ENCODE measurements around the gene TMEM63A. TPM values are rescaled to one million over a fixed set of nuclear protein-coding genes. Genes with fewer than 3 reads are reported as not detected.

The TMEM63A gene
- total RNA-seq, 4 donors from 2014 or later, result 11.2 to 125 (median 63.8) TPM

DNA sequence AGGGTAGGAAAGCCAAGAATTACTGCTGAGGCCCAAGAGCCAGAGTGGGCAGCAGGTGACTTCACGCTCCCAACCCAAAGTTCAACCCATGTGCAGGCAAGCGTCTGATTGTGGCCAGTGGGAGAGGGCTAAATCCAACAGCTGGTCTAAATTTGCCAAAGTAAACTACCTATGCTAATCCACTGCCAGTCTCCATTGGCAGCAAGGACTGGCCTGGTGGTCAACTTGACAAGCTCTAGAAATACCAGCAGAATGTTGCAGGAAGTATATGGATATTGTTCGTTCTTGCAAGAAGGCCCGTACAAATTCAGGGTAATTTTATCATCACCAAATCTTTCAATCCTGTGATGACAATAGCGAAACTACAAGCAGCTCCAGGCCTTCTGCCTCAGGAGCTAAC is 1.5 kb downstream of the TMEM63A start:
- no peaks in the 10 kb centered on the region for H3K9me3 ChIP-seq
- peak overlapping the region in 1 of 2 donors; percentile 73 for H3K4me3 ChIP-seq
- no peak for TF ChIP-seq CTCF (IDR thresholded peaks at IDR 0.05)
- no peak for TF ChIP-seq POLR2A (IDR thresholded peaks at IDR 0.05)
- H3K27ac ChIP-seq, result peak overlapping the region; percentile 90 to 91
- intact Hi-C loops (cut with DNase I; ENCODE audit: low total_unique reads), result no loop called here
- H3K36me3 ChIP-seq, result no peaks in the 10 kb centered on the region
- no peak for DNase-seq
- no peaks in the 10 kb centered on the region for H3K27me3 ChIP-seq
- H3K4me1 ChIP-seq, result peaks cover 0 to 28% of the 10 kb centered on the region in 2 donors

DNA sequence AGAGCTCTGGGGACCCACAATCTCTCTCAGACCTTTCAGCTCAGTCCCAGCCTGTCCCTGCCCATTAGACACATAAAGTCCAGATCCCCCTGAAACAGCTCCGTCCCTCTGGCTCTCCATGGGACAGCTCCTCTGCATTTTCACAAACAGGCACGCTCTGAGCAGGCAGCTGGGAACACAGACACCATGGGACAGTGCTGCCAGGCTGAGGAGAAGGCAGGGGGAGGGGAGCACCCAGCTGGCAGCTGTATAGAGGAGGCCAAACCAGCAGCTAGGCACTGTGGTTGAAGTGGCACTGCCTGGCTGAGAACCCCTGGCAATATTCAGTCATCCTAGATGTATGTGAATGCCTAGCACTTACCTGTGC is 2.0 kb downstream of the TMEM63A start:
- Histone ChIP-seq H3K27me3 (no peaks in the 10 kb centered on the region), H3K4me3 (no peak overlapping the region), H3K36me3 (no peaks in the 10 kb centered on the region), H3K27ac (peak overlapping the region; percentile 90 to 91), H3K4me1 (peaks cover 0 to 28% of the 10 kb centered on the region in 2 donors), H3K9me3 (no peaks in the 10 kb centered on the region)
- no peak for DNase-seq
- TF ChIP-seq CTCF (IDR thresholded peaks at IDR 0.05) (no peak), POLR2A (IDR thresholded peaks at IDR 0.05) (no peak)
- intact Hi-C loops (cut with DNase I; ENCODE audit: low total_unique reads), result no loop called here

GRCh38 chr1:225879521-225880221 is 2.5 kb downstream of the TMEM63A start:
- no peaks in the 10 kb centered on the region for H3K36me3 ChIP-seq
- H3K4me3 ChIP-seq, result no peak overlapping the region
- TF ChIP-seq CTCF (IDR thresholded peaks at IDR 0.05) (no peak), POLR2A (IDR thresholded peaks at IDR 0.05) (no peak)
- peak overlapping the region in 1 of 2 donors; percentile 91 for H3K27ac ChIP-seq
- no peak for DNase-seq
- no peaks in the 10 kb centered on the region for H3K27me3 ChIP-seq
- intact Hi-C loops (cut with DNase I; ENCODE audit: low total_unique reads), result no loop called here
- peaks cover 0 to 28% of the 10 kb centered on the region in 2 donors for H3K4me1 ChIP-seq
- no peaks in the 10 kb centered on the region for H3K9me3 ChIP-seq

DNA sequence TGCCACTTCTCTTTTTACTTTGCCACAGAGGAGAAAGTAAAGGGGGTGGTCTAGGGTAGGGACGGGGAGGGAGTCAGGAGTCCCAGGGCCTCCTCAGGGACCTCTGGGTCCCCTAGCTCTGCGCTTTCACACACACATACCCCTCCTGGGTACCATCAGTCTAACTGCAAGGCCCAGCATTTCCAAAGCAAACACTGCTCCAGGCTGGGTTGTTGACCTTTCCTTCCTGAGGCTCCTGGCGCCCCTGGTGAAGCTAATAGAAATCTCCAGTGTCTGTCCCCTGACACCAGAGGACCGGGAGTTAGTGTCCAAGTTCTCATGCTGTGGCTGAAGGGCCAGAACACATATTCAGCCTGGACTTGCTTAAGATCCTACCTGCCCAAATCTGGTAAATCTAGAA is 3.9 kb downstream of the TMEM63A start:
- Histone ChIP-seq H3K36me3 (no peaks in the 10 kb centered on the region), H3K9me3 (no peaks in the 10 kb centered on the region), H3K4me1 (peaks cover 0 to 28% of the 10 kb centered on the region in 2 donors), H3K27ac (peak overlapping the region; percentile 14 to 56), H3K4me3 (no peak overlapping the region), H3K27me3 (no peaks in the 10 kb centered on the region)
- no peak for TF ChIP-seq CTCF (IDR thresholded peaks at IDR 0.05)
- no peak for TF ChIP-seq POLR2A (IDR thresholded peaks at IDR 0.05)
- intact Hi-C loops (cut with DNase I; ENCODE audit: low total_unique reads), result no loop called here
- no peak for DNase-seq

GRCh38 chr1:225877580-225877979 is 4.6 kb downstream of the TMEM63A start:
- TF ChIP-seq POLR2A (IDR thresholded peaks at IDR 0.05) (no peak), CTCF (IDR thresholded peaks at IDR 0.05) (peak in 3 of 4 experiments; percentile 25 to 51 (median 37))
- DNase-seq, result peak; percentile 61
- peaks cover 0 to 28% of the 10 kb centered on the region in 2 donors for H3K4me1 ChIP-seq
- H3K27me3 ChIP-seq, result no peaks in the 10 kb centered on the region
- peak overlapping the region; percentile 14 to 56 for H3K27ac ChIP-seq
- no peaks in the 10 kb centered on the region for H3K36me3 ChIP-seq
- intact Hi-C loops (cut with DNase I; ENCODE audit: low total_unique reads), result no loop called here
- no peak overlapping the region for H3K4me3 ChIP-seq
- no peaks in the 10 kb centered on the region for H3K9me3 ChIP-seq

Data from uterus (tissue), 4 donors.